ENCODE measurements around the gene ANO4.

Gene ANO4

GRCh38 chr12:100959481-100959880 is 164.9 kb downstream of the ANO4 start:
- no peak overlapping the region for H3K4me3 ChIP-seq (ENCODE audit: severe bottlenecking)
- H3K27ac ChIP-seq (ENCODE audit: poor library complexity, severe bottlenecking) = no peak overlapping the region
- DNase-seq (ENCODE audit: low spot score) = no peak
- peak; percentile 25; the same call in 1 of the 3 replicates for ATAC-seq (ENCODE audit: low read depth)
- no peaks in the 10 kb centered on the region for H3K36me3 ChIP-seq (ENCODE audit: low read depth)
- no peaks in the 10 kb centered on the region for H3K27me3 ChIP-seq (ENCODE audit: insufficient read depth, poor library complexity, severe bottlenecking)
- no peaks in the 10 kb centered on the region for H3K9me3 ChIP-seq (ENCODE audit: severe bottlenecking)
- TF ChIP-seq, protein P1, sequence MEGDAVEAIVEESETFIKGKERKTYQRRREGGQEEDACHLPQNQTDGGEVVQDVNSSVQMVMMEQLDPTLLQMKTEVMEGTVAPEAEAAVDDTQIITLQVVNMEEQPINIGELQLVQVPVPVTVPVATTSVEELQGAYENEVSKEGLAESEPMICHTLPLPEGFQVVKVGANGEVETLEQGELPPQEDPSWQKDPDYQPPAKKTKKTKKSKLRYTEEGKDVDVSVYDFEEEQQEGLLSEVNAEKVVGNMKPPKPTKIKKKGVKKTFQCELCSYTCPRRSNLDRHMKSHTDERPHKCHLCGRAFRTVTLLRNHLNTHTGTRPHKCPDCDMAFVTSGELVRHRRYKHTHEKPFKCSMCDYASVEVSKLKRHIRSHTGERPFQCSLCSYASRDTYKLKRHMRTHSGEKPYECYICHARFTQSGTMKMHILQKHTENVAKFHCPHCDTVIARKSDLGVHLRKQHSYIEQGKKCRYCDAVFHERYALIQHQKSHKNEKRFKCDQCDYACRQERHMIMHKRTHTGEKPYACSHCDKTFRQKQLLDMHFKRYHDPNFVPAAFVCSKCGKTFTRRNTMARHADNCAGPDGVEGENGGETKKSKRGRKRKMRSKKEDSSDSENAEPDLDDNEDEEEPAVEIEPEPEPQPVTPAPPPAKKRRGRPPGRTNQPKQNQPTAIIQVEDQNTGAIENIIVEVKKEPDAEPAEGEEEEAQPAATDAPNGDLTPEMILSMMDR (IDR thresholded peaks at IDR 0.05; ENCODE audit: poor library complexity, severe bottlenecking) = no peak
- H3K4me1 ChIP-seq (ENCODE audit: insufficient read depth, poor library complexity, severe bottlenecking) = no peaks in the 10 kb centered on the region

GRCh38 chr12:100962086-100962712 is 167.6 kb downstream of the ANO4 start:
- Histone ChIP-seq H3K4me3 (ENCODE audit: severe bottlenecking) (no peak overlapping the region), H3K27me3 (ENCODE audit: insufficient read depth, poor library complexity, severe bottlenecking) (no peaks in the 10 kb centered on the region), H3K27ac (ENCODE audit: poor library complexity, severe bottlenecking) (no peak overlapping the region), H3K9me3 (ENCODE audit: severe bottlenecking) (no peaks in the 10 kb centered on the region), H3K36me3 (ENCODE audit: low read depth) (no peaks in the 10 kb centered on the region), H3K4me1 (ENCODE audit: insufficient read depth, poor library complexity, severe bottlenecking) (no peaks in the 10 kb centered on the region)
- no peak for ATAC-seq (ENCODE audit: low read depth)
- DNase-seq (ENCODE audit: low spot score) = no peak
- TF ChIP-seq, protein P1 (IDR thresholded peaks at IDR 0.05; ENCODE audit: poor library complexity, severe bottlenecking) = no peak

- Histone ChIP-seq H3K36me3 (ENCODE audit: low read depth) (no peaks in the 10 kb centered on the region), H3K4me3 (ENCODE audit: severe bottlenecking) (no peak overlapping the region), H3K9me3 (ENCODE audit: severe bottlenecking) (no peaks in the 10 kb centered on the region), H3K4me1 (ENCODE audit: insufficient read depth, poor library complexity, severe bottlenecking) (no peaks in the 10 kb centered on the region), H3K27ac (ENCODE audit: poor library complexity, severe bottlenecking) (no peak overlapping the region), H3K27me3 (ENCODE audit: insufficient read depth, poor library complexity, severe bottlenecking) (no peaks in the 10 kb centered on the region)
- TF ChIP-seq, protein P1 (IDR thresholded peaks at IDR 0.05; ENCODE audit: poor library complexity, severe bottlenecking) = no peak
- DNase-seq (ENCODE audit: low spot score) (no peak), ATAC-seq (ENCODE audit: low read depth) (no peak)
Measured at GRCh38 chr12:100963381-100963780, 168.8 kb downstream of the ANO4 start.

GRCh38 chr12:100964028-100964427 is 169.5 kb downstream of the ANO4 start:
- H3K36me3 ChIP-seq (ENCODE audit: low read depth) = no peaks in the 10 kb centered on the region
- TF ChIP-seq, protein P1 (IDR thresholded peaks at IDR 0.05; ENCODE audit: poor library complexity, severe bottlenecking) = no peak
- H3K4me1 ChIP-seq (ENCODE audit: insufficient read depth, poor library complexity, severe bottlenecking) = no peaks in the 10 kb centered on the region
- no peaks in the 10 kb centered on the region for H3K27me3 ChIP-seq (ENCODE audit: insufficient read depth, poor library complexity, severe bottlenecking)
- no peak overlapping the region for H3K27ac ChIP-seq (ENCODE audit: poor library complexity, severe bottlenecking)
- no peak overlapping the region for H3K4me3 ChIP-seq (ENCODE audit: severe bottlenecking)
- no peaks in the 10 kb centered on the region for H3K9me3 ChIP-seq (ENCODE audit: severe bottlenecking)
- DNase-seq (ENCODE audit: low spot score) (no peak), ATAC-seq (ENCODE audit: low read depth) (no peak)

GRCh38 chr12:100967189-100967588 is 172.6 kb downstream of the ANO4 start:
- TF ChIP-seq, protein P1 (IDR thresholded peaks at IDR 0.05; ENCODE audit: poor library complexity, severe bottlenecking) = no peak

More at GRCh38 chr12:100967189-100967588, 172.6 kb downstream of the ANO4 start:
- no peak overlapping the region for H3K27ac ChIP-seq (ENCODE audit: poor library complexity, severe bottlenecking)
- no peaks in the 10 kb centered on the region for H3K27me3 ChIP-seq (ENCODE audit: insufficient read depth, poor library complexity, severe bottlenecking)
- no peaks in the 10 kb centered on the region for H3K9me3 ChIP-seq (ENCODE audit: severe bottlenecking)
- no peaks in the 10 kb centered on the region for H3K36me3 ChIP-seq (ENCODE audit: low read depth)
- no peaks in the 10 kb centered on the region for H3K4me1 ChIP-seq (ENCODE audit: insufficient read depth, poor library complexity, severe bottlenecking)
- no peak for ATAC-seq (ENCODE audit: low read depth)
- H3K4me3 ChIP-seq (ENCODE audit: severe bottlenecking) = no peak overlapping the region
- no peak for DNase-seq (ENCODE audit: low spot score)

Data from RWPE2 (cell line).